GM12891 (cell line): ENCODE data around the gene INHBC.

Experiments used
- PAX5 ChIP-seq: IDR thresholded peaks from 2 replicates; pipeline ENCODE4 v1.6.1; 2011; ENCODE audit warnings: low read length, moderate library complexity, mild to moderate bottlenecking; ENCODE audit not compliant: insufficient read depth, severe bottlenecking
- POLR2A ChIP-seq: IDR thresholded peaks from 2 replicates; pipeline ENCODE4 v1.6.1; 2011; ENCODE audit warnings: low read depth, low read length, control low read depth
- POLR2AphosphoS5 ChIP-seq: IDR thresholded peaks from 2 replicates; pipeline ENCODE4 v1.6.1; 2011; ENCODE audit warnings: low read depth, low read length, control low read depth
- SPI1 ChIP-seq: IDR thresholded peaks from 2 replicates; pipeline ENCODE4 v1.6.1; 2011; ENCODE audit warnings: low read depth, low read length, control low read depth

DNA sequence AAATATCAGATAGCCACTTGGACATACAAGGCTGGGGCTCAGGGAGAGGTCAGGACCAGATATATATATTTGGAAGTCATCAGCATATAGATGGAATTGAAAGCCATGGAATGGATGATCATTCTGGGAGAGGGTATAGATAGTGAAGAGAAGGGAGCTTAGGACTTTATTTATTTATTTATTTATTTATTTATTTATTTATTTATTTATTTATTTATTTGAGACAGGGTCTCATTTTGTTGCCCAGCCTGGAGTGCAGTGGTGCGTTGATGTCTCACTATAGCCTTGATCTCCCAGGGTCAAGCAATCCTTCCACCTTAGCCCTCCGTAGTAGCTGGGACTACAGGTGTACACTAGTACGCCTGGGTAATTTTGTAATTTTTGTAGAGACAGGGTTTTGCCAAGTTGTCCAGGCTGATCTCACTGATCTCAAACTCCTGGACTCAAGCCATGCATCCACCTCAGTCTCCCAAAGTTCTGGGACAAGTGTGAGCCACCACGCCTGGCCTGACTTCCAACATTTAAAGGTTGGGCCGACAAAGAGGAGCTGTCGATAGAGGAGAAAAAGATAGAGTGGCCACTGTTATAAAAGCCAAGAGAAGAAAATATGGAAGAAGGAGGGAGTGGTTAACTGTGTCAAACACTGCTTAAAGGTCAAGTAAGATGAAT, 11.8 kb downstream of the INHBC start:
- no peak for TF ChIP-seq POLR2AphosphoS5
- no peak for TF ChIP-seq PAX5
- no peak for TF ChIP-seq POLR2A
- no peak for TF ChIP-seq SPI1
